Transverse colon (tissue), 4 donors: ENCODE data around the gene ARMC5. TPM values are rescaled to one million over a fixed set of nuclear protein-coding genes. Genes with fewer than 3 reads are reported as not detected.

ENCODE experiments used
- DNase-seq: peaks from one replicate; pipeline ENCODE4 v3.0.0-alpha.2; 2019
- H3K27ac ChIP-seq, 4 donors: fragments of 200-600 bp; sonication (generic); 2 replicates each; pipeline ENCODE4 v1.5.1; 2016 to 2018; ENCODE audit warnings: inconsistent platforms in 4 of 4
- H3K27me3 ChIP-seq: fragments of 200-600 bp; sonication (generic); 2 replicates; pipeline ENCODE4 v1.5.1; 2017; ENCODE audit warnings: inconsistent platforms
- H3K36me3 ChIP-seq, 4 donors: fragments of 200-600 bp; sonication (generic); 2 replicates each; pipeline ENCODE4 v1.5.1; 2017 to 2019; ENCODE audit warnings: inconsistent platforms in 4 of 4
- H3K4me1 ChIP-seq, 4 donors: fragments of 200-600 bp; sonication (generic); 2 replicates each; pipeline ENCODE4 v1.5.1; 2017 to 2020; ENCODE audit warnings: inconsistent platforms in 4 of 4
- H3K4me3 ChIP-seq, 4 donors: fragments of 200-600 bp; sonication (generic); 1 replicate in 1 of 4; 2 replicates in 3 of 4; pipeline versions ENCODE4 v1.5.1 to v1.6.1; 2017 to 2019; ENCODE audit warnings: inconsistent platforms in 4 of 4
- H3K9me3 ChIP-seq, 2 donors: fragments of 200-600 bp; sonication (generic); 2 replicates each; pipeline ENCODE4 v1.5.1; 2017 to 2019; ENCODE audit warnings: inconsistent platforms in 2 of 2
- EP300 ChIP-seq: sonication (generic); formaldehyde crosslinking; IDR thresholded peaks from one replicate; pipeline ENCODE4 v1.6.1; 2017; ENCODE audit warnings: antibody characterized with exemption, low read depth
- POLR2A ChIP-seq: fragments of 450-650 bp; IDR thresholded peaks from one replicate; pipeline ENCODE4 v1.6.1; 2016; ENCODE audit warnings: antibody characterized with exemption, mild to moderate bottlenecking, moderate library complexity
- POLR2AphosphoS5 ChIP-seq, 3 donors: sonication (generic); formaldehyde crosslinking; IDR thresholded peaks; one replicate each; pipeline ENCODE4 v1.6.1; 2016; ENCODE audit warnings: antibody characterized with exemption in 3 of 3
- WGBS, 2 donors: methylation state at CpG; one replicate each; pipeline ENCODE4 v1.1.5; 2018; ENCODE audit warnings: low coverage in 1 of 2; 5-methylcytosine and 5-hydroxymethylcytosine counted together
- in situ Hi-C, 4 donors: fragments of 200-750 bp; cut with MboI; loops; one replicate each; pipeline versions ENCODE4 v1.15.0 to v1.15.1; 2017; ENCODE audit warnings: low sequenced_read_pairs in 3 of 4, low pct_ligation_motif_present in 1 of 4, low pct_unique_long_range_greater_than_20kb in 1 of 4
- intact Hi-C: fragments of 100-400 bp; cut with DNase I; formaldehyde crosslinking; loops from one replicate; pipeline ENCODE4 v1.15.1; 2023; ENCODE audit warnings: low total_unique reads
- total RNA-seq, 4 donors: library from RNA; depleted of rRNA; stranded (reverse); fragments of >200 nt; gene quantifications; one replicate each; pipeline ENCODE4 v1.1.0, GENCODE V29; 2016
- TF ChIP-seq, protein P1 (sequence below), 5 experiments: fragments of 200-600 bp in 3 of 5; fragments of 450-650 bp in 2 of 5; sonication (generic) in 3 of 5; IDR thresholded peaks; 1 replicate in 2 of 5; 2 replicates in 3 of 5; pipeline ENCODE4 v1.5.1; 2016 to 2017; ENCODE audit warnings: antibody characterized with exemption in 5 of 5, inconsistent platforms in 3 of 5, mild to moderate bottlenecking in 2 of 5, moderate library complexity in 1 of 5

The ARMC5 gene
- total RNA-seq, 4 donors from 2014 or later = 3.2 to 17.6 (median 8.4) TPM

DNA sequence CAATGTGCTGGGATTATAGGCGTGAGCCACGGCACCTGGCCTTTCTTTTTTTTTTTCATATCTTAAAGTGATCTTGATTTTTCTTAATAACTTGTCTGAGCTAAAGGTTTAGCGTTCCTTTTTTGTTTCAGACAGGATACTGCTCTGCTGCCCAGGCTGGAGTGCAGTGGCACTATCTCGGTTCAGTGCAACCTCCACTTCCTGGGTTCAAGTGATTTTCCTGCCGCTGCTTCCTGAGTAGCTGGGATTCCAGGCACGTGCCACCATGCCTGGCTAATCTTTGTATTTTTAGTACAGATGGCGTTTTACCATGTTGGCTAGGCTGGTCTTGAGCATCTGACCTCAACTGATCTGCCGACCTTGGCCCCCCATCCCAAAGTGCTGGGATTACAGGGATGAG is 44.9 kb downstream of the ARMC5 start:
- WGBS, 2 donors = 85 to 91% methylated on average over 6 to 8 of the region's 8 CpGs
- DNase-seq = no peak
- no peak for TF ChIP-seq POLR2A
- TF ChIP-seq, protein P1, sequence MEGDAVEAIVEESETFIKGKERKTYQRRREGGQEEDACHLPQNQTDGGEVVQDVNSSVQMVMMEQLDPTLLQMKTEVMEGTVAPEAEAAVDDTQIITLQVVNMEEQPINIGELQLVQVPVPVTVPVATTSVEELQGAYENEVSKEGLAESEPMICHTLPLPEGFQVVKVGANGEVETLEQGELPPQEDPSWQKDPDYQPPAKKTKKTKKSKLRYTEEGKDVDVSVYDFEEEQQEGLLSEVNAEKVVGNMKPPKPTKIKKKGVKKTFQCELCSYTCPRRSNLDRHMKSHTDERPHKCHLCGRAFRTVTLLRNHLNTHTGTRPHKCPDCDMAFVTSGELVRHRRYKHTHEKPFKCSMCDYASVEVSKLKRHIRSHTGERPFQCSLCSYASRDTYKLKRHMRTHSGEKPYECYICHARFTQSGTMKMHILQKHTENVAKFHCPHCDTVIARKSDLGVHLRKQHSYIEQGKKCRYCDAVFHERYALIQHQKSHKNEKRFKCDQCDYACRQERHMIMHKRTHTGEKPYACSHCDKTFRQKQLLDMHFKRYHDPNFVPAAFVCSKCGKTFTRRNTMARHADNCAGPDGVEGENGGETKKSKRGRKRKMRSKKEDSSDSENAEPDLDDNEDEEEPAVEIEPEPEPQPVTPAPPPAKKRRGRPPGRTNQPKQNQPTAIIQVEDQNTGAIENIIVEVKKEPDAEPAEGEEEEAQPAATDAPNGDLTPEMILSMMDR (IDR thresholded peaks at IDR 0.05) = no peak
- no peak for TF ChIP-seq EP300
- no peak for TF ChIP-seq POLR2AphosphoS5 (IDR thresholded peaks at IDR 0.05)
- Histone ChIP-seq H3K9me3 (no peaks in the 10 kb centered on the region), H3K4me3 (no peak overlapping the region), H3K4me1 (peaks cover 10 to 27% (median 17%) of the 10 kb centered on the region in 4 donors), H3K27me3 (no peaks in the 10 kb centered on the region), H3K36me3 (peaks cover 0 to 6% (median 3%) of the 10 kb centered on the region in 4 donors), H3K27ac (no peak overlapping the region)
- in situ Hi-C loops (no loop called here), intact Hi-C loops (no loop called here)

DNA sequence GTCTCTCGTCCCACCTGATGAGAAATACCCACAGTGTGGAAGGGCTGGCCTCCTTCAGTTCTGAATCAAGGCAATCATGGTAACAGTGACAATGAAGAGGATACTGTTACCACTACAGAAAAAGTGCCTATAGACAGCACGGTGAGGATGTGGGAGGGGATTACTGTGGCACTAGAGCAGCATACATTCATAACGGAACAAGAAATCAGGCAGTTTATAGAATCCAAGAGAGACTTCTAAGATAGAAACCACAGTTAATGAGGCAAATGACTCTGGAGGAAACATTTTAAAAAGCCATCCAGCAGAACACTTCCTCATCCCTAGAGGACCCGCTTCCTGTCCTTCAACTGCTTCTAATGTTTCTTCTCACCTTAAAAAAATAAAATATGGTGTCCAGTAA is 46.2 kb downstream of the ARMC5 start:
- H3K4me1 ChIP-seq = peaks cover 17 to 36% (median 23%) of the 10 kb centered on the region in 4 donors
- WGBS, 2 donors = 71% methylated on average over 4 of the region's 4 CpGs; no CpG with 5 or more reads in 1 of the 2 donors
- H3K27ac ChIP-seq = no peak overlapping the region
- H3K36me3 ChIP-seq = no peaks in the 10 kb centered on the region
- no peaks in the 10 kb centered on the region for H3K27me3 ChIP-seq
- no peak overlapping the region for H3K4me3 ChIP-seq
- in situ Hi-C loops (no loop called here), intact Hi-C loops (no loop called here)
- no peak for DNase-seq
- no peak for TF ChIP-seq POLR2A
- TF ChIP-seq EP300 = no peak
- TF ChIP-seq, protein P1 (IDR thresholded peaks at IDR 0.05) = no peak
- no peak for TF ChIP-seq POLR2AphosphoS5 (IDR thresholded peaks at IDR 0.05)
- no peaks in the 10 kb centered on the region for H3K9me3 ChIP-seq

DNA sequence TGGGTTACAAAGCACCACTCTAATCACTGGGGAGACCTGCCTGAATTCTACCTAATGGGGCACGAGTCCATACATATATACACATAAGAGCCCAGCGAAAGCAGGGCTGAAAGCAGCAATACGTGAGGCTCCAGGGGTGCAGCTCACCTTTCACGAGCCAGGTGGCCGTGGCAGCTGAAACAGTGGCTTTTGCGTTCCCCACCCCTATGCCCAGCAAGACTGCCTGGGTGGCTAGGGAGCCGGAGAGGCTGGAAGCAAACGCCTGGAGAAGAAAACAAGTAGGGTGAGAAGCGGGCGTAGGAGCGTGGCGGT is 48.3 kb downstream of the ARMC5 start:
- in situ Hi-C loops (no loop called here), intact Hi-C loops (no loop called here)
- Histone ChIP-seq H3K4me3 (peak overlapping the region; percentile 85 to 93 (median 89)), H3K9me3 (no peaks in the 10 kb centered on the region), H3K36me3 (no peaks in the 10 kb centered on the region), H3K4me1 (peaks cover 17 to 36% (median 23%) of the 10 kb centered on the region in 4 donors), H3K27ac (peak overlapping the region; percentile 93 to 95 (median 94)), H3K27me3 (no peaks in the 10 kb centered on the region)
- no peak for DNase-seq
- WGBS, 2 donors = 2% methylated on average over 12 of the region's 12 CpGs; no CpG with 5 or more reads in 1 of the 2 donors
- TF ChIP-seq, protein P1 (IDR thresholded peaks at IDR 0.05) = no peak
- TF ChIP-seq EP300 (no peak), POLR2A (no peak), POLR2AphosphoS5 (IDR thresholded peaks at IDR 0.05) (no peak)

DNA sequence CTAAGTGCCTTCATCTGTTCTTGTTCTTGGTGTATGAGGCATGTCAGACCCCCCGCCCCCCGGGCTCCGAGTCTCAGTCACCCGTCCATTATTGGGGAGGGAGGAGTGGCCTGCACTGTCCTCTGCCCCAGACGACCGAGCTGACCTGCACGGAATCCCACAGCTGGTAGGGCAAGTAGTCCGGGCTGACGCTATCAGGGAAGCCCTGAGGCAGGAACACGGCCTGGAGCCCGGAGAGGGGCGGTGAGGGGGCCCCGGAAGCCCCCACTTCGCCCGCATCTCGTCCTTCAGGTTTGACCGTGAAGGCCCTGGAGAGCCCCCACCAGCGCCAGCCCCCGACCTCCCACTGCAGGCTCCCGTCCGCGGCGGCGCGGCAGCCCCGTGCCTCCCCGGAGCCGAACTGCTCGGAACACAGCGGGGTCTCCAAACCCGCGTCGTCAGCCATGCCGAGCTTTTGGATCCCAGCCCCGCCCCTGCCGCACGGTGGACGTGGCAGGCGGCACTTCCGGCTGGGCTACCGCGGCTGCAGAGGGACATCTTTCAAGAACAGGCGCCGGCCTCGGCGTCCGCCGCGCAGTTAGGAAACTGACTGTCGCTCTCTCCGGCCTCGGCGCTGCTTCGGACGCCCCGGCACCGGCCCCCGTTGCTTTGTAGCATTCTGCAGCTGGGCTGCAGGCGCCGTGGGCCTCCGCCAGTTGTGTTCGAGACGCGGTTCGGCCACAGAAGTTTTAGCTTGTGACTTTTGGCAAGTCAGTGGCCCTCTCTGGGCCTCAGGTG is 48.8 kb downstream of the ARMC5 start, which contains the start of gene RUSF1:
Gene RUSF1 (minus strand): TSS at position 463 of the 777 bp plus-strand sequence. CDS start 18 bp downstream, at position 445.
- Histone ChIP-seq H3K27ac (peak within 1 kb of the TSS; percentile 93 to 95 (median 94)), H3K27me3 (no peaks in the 10 kb centered on the region), H3K9me3 (no peaks in the 10 kb centered on the region), H3K4me1 (peaks cover 17 to 36% (median 23%) of the 10 kb centered on the region in 4 donors), H3K4me3 (peak within 1 kb of the TSS; percentile 85 to 93 (median 89)), H3K36me3 (no peaks in the 10 kb centered on the region)
- peak; percentile 93 for DNase-seq
- TF ChIP-seq POLR2AphosphoS5 (IDR thresholded peaks at IDR 0.05) (peak; percentile 91 to 92 (median 92)), EP300 (no peak), POLR2A (peak; percentile 87)
- TF ChIP-seq, protein P1 (IDR thresholded peaks at IDR 0.05) = no peak
- 1% methylated on average over 28 of the region's 65 CpGs; no CpG with 5 or more reads in 1 of the 2 donors for WGBS, 2 donors
- in situ Hi-C loops (no loop called here), intact Hi-C loops (no loop called here)
